Brain microvascular endothelial cell (primary cell): ENCODE data around the gene WNT6.

Experiments used
- DNase-seq: peaks from one replicate; pipeline ENCODE4 v3.0.0-alpha.2; 2020
- H3K27ac ChIP-seq: fragments of 250-450 bp; sonication (Bioruptor Pico); 2 replicates; pipeline ENCODE4 v1.5.1; 2020; ENCODE audit warnings: mild to moderate bottlenecking, moderate library complexity
- H3K27me3 ChIP-seq: fragments of 250-450 bp; sonication (Bioruptor Pico); replicated peaks from 2 replicates; pipeline ENCODE4 v1.5.1; 2020; ENCODE audit warnings: mild to moderate bottlenecking
- H3K36me3 ChIP-seq: fragments of 250-450 bp; sonication (Bioruptor Pico); replicated peaks from 2 replicates; pipeline ENCODE4 v1.5.1; 2020; ENCODE audit warnings: mild to moderate bottlenecking
- H3K4me3 ChIP-seq: 2 replicates; pipeline ENCODE4 v1.5.1; 2011; ENCODE audit warnings: low read depth, mild to moderate bottlenecking, control low read depth, low read length, moderate library complexity
- in situ Hi-C: cut with HindIII; loops from 2 replicates; pipeline ENCODE4 v1.10.0; 2017; ENCODE audit warnings: low sequenced_read_pairs, low pct_ligation_motif_present
- TF ChIP-seq, protein P1 (sequence below): IDR thresholded peaks from 2 replicates; pipeline ENCODE4 v1.5.1; 2011; ENCODE audit warnings: low read depth, mild to moderate bottlenecking, moderate library complexity, low read length, control low read depth, inconsistent platforms; ENCODE audit errors: missing control alignments

WNT6 gene

DNA sequence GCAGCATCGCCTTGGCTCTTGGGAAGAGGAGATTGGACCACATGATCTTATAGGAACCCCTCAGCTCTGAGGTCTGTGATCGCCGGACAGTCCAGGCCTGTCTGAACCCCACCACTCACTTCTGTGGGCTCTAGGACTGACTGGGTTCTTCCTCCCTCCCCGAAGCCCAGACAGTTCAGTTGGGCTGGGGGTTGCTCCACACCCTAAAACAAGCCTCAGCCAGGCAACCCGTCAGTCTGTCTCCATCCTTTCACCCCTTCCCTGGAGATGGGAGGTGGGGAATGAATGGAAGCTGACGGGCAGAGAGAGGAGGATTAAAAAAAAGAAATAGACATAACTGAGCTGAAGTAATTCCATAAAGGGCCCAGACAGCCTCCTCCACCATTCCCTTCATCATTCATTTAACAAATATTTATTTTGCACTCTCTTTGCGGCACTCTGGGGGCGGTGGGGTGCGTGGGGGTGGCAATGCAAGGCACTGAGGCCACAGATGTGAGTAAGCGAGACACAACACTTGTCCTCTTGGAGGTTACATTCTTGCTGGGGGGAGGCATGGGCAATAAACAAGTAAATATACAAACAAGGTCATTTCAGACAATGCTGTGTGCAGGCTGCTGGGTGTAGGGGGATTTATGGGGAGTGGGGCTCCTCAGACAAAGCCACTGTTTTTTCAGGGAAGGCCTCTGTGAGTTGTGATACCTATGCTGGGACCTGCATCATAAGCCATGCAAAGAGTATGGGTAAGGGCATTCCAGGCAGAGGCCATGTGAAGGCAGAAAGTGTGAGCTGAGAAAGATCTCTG lies 33.9 kb downstream of the WNT6 start:
- TF ChIP-seq, protein P1, sequence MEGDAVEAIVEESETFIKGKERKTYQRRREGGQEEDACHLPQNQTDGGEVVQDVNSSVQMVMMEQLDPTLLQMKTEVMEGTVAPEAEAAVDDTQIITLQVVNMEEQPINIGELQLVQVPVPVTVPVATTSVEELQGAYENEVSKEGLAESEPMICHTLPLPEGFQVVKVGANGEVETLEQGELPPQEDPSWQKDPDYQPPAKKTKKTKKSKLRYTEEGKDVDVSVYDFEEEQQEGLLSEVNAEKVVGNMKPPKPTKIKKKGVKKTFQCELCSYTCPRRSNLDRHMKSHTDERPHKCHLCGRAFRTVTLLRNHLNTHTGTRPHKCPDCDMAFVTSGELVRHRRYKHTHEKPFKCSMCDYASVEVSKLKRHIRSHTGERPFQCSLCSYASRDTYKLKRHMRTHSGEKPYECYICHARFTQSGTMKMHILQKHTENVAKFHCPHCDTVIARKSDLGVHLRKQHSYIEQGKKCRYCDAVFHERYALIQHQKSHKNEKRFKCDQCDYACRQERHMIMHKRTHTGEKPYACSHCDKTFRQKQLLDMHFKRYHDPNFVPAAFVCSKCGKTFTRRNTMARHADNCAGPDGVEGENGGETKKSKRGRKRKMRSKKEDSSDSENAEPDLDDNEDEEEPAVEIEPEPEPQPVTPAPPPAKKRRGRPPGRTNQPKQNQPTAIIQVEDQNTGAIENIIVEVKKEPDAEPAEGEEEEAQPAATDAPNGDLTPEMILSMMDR, result no peak
- Histone ChIP-seq H3K36me3 (no peaks in the 10 kb centered on the region), H3K27me3 (peaks cover 87% of the 10 kb centered on the region), H3K4me3 (no peak overlapping the region), H3K27ac (no peak overlapping the region)
- DNase-seq, result no peak
- in situ Hi-C loops, result no loop called here

DNA sequence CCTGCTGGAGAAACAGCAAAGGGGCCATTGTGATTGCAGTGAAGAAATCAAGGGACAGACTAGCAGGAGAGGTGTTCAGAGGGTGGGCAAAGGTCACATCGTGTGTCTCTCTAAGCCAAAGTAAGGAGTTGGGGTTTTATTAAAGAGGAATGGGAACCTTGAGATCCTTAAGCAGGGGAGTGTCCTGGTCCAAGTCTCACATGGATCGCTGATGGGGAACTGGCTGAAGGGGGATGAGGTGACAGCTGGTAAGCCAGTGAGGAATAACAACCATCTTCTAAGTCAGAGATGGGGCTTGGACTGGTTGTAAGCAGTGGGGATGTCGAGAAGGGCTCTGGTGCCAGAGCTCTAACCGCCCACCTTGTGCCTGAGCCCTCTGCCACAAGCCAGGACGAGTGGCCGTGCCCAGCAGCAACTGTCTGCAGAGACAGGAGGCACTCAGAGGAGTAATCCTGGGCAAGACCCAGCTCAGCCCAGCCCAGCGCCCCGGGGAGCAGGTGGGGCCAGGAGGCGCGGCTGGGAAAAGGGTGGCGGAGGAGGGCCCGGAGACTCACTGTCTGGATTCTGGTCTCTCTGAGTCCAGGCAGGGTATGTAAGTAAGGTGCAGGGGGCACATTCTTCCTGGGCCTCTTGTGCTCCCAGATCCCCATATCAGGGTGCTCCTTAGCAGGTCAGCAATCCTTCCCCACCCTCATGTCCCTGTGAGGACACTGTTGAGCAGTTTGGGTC lies 34.7 kb downstream of the WNT6 start:
- peaks cover 92% of the 10 kb centered on the region for H3K27me3 ChIP-seq
- TF ChIP-seq, protein P1, result no peak
- no peaks in the 10 kb centered on the region for H3K36me3 ChIP-seq
- in situ Hi-C loops, result no loop called here
- no peak overlapping the region for H3K4me3 ChIP-seq
- DNase-seq, result no peak
- no peak overlapping the region for H3K27ac ChIP-seq

DNA sequence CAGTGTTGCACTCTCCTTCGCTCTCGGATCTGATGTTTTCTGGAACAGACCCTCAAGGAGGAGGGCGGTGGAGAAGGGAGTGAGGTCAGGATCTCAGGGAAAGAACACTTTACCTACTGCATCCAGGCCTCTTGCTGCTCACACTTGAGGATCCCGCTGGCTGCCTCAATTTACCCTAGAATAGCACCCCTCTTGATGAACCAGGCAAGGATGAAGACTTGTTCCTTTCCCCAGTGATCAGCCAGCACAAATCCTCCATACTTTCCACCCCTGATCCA lies 35.2 kb downstream of the WNT6 start:
- DNase-seq, result no peak
- TF ChIP-seq, protein P1, result no peak
- Histone ChIP-seq H3K4me3 (no peak overlapping the region), H3K36me3 (no peaks in the 10 kb centered on the region), H3K27me3 (peaks cover 96% of the 10 kb centered on the region), H3K27ac (no peak overlapping the region)
- in situ Hi-C loops, result no loop called here

DNA sequence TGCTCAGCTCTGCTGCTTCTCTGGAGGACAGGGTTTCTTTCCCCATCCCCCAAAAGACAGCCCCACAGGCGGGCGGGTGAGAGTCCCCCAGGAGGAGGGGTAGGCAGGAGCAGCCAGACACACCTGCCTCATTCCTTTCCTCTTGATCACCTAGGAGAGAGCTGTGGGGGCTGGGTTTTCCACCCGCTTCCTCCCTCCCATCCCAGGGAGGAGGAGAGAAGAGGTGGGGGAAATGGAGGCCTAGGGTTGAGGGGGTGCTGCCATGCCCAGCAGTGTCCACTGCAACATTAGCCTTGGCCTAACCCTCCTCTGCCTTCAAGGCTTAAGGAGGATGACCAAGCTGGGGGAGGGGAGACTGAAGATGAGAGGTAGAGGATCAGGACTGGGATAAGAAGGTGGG lies 35.7 kb downstream of the WNT6 start:
- Histone ChIP-seq H3K36me3 (no peaks in the 10 kb centered on the region), H3K27me3 (peaks cover 95% of the 10 kb centered on the region), H3K27ac (no peak overlapping the region), H3K4me3 (no peak overlapping the region)
- TF ChIP-seq, protein P1, result no peak
- no peak for DNase-seq
- in situ Hi-C loops, result no loop called here

DNA sequence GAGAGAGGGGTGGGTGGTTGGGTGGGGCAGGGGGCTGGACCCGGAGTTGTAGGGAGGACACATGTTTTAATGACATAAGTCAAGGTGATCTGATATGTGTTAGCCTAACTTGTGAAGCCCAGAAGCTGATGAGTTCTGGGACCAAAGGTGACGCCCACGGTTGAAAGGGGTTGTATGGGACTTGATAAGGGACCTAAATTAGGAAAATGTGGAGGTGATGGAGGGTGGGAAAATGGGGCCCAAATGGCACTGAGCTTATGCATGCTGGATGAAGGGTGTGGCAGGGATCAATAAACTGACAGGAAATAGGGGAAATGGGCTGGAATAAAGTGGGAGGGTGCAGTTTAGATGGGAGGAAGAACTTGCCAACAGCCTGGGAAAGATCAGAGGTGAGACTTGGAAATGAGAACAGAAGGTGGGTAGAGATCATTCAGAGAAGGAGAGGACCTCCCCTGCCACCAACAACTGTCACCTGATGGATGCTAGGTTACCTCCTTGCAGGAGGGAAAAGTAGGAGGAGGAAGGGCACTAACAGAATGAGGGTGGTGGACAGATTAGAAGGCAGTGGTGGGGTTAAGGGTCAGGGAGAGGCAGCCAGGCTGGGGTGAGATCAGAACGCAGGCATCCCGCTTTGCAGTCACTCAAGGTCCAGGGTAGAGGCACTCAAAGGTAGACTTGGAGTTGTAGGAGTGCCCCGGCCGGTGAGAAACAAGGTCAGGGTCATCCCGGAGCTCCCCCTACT lies 36.3 kb downstream of the WNT6 start:
- no peak for DNase-seq
- Histone ChIP-seq H3K4me3 (no peak overlapping the region), H3K36me3 (no peaks in the 10 kb centered on the region), H3K27me3 (peaks cover 94% of the 10 kb centered on the region), H3K27ac (no peak overlapping the region)
- TF ChIP-seq, protein P1, result no peak
- in situ Hi-C loops, result no loop called here
